ENCODE data around the gene OR52H1.
"Not testable (repeated sequence)": the region's sequence is repeated elsewhere in the genome, so short reads cannot be mapped to it uniquely, and the experiment has no call there.

OR52H1 gene

DNA sequence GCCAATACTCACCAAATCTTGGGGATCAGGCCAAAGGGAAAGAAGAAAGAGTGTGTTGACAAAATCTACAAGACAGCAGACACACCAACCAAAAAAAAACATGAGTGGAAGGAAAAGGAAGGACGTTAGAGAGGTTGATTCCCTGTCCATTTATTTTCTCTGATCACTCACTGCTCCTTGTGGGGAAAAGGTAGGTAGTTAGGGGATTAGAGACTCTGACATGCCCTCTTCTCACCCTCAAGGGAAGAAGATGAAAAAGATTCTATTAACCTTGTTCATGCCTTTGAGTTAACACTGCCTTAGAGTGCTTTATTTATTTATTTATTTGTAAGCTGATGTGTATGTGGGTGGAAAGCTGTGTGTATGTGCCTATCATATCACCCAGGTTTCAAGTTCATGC lies at the start of gene OR52H1:
Gene OR52H1, minus strand, starts transcription at position 101 of the 400 bp plus-strand sequence. CDS start 3,035 bp downstream, outside the sequence.
- no peak for DNase-seq (ENCODE audit: low read depth)

DNA sequence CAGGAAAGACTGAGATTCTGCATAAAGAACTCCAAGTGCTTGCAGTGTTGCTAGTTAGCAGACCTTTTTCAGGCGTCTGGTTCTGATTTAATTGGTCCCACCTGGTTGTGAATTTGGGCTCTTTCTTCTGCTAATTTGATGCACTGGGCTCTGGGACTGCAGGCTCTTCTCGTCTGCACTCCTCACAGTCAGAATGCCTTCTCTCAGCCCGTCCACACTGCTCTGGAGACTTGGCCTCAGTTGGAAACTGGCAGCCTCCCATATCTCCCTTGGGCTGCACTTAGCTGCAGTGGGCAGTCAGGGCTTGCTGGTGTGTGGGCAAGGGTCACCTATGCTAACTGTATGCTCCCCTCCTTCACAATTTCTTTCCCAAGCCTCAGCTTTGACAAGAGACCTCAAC lies 49.6 kb upstream of the OR52H1 start:
- DNase-seq (ENCODE audit: low read depth), result no peak

DNA sequence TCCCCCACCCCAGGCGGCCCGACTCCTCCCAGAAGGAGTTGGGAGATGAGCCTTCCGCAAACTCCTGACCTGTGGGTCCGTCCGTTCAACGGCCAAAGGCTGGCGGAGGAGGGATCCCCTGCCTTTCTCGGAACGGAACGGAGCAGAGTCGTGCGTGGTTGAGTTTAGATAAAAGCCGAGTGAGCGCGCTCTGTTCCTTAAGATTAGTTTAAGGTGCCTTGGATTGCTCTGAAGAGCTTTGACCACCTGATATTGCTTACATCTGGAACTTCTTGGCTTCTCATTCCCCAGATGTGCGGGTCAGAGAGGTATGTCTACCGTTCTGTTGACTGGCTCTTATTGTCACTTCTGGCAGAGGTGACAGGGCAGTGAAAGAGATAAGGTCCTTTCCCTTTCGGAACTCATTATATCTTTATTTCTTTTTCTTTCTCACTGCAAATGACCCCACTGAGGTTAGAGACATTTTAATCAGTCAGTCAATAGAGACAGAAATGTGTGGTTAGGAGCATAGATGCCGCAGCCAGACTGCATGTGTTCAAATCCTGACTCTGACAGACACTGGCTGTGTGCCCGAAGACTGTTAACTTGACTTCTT lies 48.4 kb upstream of the OR52H1 start, which contains the start of gene TRIM6:
Gene TRIM6, plus strand, starts transcription at position 31 of the 595 bp plus-strand sequence. Its CDS starts 261 bp downstream, at position 292.
- no peak for DNase-seq (ENCODE audit: low read depth)

DNA sequence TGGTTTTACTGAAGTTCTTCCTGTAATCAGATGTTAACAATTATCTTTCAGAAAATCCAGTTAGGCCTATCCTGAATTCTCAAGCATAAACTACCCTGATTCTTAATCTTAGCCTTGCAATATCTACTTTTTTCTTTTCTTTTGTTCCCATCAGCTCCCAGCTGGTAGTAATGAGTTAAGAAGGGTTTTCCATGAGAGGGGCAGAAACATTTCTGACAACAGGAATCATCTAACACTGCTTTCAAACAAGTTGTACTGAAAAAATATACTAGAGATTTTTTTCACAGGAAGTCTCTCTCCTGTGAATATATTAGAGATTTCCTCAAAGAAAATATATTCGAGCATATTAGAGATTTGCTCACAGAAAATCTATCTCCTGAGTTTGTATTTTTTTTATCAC lies 44.8 kb upstream of the OR52H1 start:
- DNase-seq (ENCODE audit: low read depth), result no peak

DNA sequence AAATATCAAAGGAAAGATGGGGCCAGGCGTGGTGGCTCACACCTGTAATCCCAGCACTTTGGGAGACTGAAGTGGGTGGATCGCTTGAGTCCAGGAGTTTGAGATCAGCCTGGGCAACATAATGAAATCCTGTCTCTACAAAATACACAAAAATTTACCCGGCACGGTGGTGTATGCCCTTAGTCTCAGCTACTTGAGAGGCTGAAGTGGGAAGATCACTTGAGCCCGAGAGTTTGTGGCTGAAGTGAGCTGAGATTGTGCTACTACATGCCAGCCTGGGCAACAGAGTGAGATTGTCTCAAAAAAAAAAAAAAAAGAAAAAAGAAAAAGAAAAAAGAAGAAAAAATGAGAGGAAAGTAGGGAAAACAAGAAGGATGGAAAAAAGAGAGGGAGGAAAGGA lies 44.3 kb upstream of the OR52H1 start:
- no peak for DNase-seq (ENCODE audit: low read depth)

DNA sequence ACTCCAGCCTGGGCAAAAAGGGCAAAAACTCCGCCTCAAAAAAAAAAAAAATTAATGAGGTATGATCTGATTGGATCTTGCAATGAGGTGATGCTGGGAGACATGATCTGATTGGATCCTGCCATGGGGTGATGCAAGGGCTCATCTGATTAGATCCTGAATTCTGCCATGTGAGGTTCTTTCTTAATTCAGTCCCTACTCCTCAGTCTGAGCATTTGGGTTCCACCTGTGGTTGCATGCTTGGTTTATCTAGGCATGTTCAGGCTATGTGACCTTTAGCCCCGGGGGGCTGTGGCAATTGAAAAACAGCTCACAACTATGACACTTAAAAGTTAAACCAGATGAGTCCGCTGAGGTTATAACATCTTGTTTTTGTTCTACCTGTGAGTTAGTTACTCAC lies 43.3 kb upstream of the OR52H1 start:
- no peak for DNase-seq (ENCODE audit: low read depth)

DNA sequence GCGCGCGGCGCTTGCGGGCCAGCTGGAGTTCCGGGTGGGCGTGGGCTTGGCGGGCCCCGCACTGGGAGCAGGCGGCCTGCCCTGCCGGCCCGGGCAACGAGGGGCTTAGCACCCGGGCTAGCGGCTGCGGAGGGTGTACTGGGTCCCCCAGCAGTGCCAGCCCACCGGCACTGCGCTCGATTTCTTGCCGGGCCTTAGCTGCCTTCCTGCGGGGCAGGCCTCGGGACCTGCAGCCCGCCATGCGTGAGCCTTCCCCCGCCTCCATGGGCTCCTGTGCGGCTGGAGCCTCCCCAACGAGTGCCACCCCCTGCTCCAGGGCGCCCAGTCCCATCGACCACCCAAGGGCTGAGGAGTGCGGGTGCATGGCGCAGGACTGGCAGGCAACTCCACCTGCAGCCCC lies 41.6 kb upstream of the OR52H1 start:
- not testable (repeated sequence) for DNase-seq (ENCODE audit: low read depth)

DNA sequence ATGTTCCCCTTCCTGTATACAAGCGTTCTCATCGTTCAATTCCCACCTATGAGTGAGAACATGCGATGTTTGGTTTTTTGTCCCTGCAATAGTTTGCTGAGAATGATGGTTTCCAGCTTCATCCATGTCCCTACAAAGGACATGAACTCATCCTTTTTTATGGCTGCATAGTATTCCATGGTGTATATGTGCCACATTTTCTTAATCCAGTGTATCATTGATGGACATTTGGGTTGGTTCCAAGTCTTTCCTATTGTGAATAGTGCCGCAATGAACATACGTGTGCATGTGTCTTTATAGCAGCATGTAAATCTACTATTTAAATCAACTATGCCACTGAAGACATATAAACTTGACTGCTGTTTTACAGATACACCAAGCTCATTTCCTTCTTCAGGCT lies 36.1 kb upstream of the OR52H1 start:
- not testable (repeated sequence) for DNase-seq (ENCODE audit: low read depth)

DNA sequence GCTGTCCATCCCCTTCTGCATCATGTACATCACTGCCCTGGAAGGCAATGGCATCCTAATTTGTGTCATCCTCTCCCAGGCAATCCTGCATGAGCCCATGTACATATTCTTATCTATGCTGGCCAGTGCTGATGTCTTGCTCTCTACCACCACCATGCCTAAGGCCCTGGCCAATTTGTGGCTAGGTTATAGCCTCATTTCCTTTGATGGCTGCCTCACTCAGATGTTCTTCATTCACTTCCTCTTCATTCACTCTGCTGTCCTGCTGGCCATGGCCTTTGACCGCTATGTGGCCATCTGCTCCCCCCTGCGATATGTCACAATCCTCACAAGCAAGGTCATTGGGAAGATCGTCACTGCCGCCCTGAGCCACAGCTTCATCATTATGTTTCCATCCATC lies 32.7 kb upstream of the OR52H1 start:
- no peak for DNase-seq (ENCODE audit: low read depth)

DNA sequence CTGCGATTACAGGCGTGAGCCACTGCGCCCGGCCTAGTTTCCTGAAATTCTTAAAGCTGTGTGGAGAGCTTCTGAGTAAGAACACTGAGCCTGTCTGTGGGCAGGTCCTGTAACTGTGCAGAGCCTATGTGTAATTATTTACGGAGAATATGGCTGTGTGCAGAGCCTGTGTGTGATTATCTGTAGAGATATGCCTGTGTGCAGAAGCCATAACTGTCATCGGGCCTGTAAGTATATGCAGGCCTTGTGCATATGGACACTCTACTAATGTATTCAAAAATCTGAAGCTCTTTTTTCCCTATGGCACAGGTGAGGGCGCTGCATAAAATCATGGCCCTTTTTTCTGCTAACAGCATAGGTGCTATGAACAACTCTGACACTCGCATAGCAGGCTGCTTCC lies 32.2 kb upstream of the OR52H1 start, which contains the start of gene OR52B6:
Gene OR52B6, plus strand, starts transcription at position 301 of the 400 bp plus-strand sequence. Its CDS starts 0 bp downstream, at position 301.
- no peak for DNase-seq (ENCODE audit: low read depth)

DNA sequence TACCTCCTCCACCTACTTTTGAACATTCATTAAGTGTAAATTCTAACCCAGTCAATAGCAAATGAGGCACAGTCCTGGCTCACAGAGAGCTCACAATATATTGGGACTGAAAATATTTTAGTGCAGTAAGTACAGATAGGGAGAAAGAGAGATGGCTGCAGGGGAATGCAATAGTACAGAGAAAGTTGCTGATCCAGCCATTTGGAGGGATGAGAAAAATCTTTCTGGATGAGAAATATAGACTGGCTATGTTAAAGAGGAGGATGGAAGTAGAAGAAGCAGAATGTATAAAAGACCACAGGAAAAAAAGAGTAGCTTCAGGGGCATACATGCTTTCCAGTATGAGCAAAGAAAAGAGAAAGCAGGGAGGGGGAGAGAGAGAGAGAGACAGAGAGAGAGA lies 28.8 kb upstream of the OR52H1 start:
- DNase-seq (ENCODE audit: low read depth), result no peak

DNA sequence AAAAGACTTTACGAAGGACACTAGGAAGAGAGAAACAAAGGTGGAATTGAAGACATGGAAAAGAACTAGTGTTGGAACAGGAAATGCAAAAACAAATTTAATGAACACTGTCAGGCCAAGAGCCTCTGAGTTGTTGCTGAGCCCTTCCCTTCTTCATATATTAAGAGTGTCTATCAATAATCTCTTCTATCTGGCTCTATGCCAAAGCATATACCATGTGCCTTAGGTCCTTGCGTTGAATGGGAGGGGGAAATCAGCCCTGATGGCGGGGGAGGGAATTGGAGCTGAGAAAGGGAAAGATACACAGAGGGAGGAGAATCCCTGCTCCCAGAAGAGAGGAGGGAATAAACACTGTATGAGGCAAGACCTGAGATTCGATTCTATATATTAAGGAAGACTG lies 26.8 kb upstream of the OR52H1 start:
- no peak for DNase-seq (ENCODE audit: low read depth)

DNA sequence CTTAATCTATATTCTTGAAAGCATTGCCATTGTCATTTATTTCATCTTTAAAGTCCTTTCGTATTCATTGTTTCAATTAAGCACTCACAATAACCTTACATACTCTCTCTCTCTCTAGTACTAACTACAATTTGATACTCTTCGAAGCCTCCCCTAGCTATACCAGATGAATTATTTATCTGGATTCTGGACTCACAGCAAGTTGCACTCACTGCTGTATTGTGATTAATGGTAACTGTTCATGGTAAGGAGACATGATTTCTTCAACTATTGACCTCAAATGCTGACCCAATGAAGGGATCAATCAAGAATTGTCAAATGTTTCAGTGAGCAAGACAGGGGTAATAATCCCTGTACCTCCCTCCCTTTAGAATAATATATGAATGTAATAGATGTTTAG lies 26.3 kb upstream of the OR52H1 start:
- no peak for DNase-seq (ENCODE audit: low read depth)

DNA sequence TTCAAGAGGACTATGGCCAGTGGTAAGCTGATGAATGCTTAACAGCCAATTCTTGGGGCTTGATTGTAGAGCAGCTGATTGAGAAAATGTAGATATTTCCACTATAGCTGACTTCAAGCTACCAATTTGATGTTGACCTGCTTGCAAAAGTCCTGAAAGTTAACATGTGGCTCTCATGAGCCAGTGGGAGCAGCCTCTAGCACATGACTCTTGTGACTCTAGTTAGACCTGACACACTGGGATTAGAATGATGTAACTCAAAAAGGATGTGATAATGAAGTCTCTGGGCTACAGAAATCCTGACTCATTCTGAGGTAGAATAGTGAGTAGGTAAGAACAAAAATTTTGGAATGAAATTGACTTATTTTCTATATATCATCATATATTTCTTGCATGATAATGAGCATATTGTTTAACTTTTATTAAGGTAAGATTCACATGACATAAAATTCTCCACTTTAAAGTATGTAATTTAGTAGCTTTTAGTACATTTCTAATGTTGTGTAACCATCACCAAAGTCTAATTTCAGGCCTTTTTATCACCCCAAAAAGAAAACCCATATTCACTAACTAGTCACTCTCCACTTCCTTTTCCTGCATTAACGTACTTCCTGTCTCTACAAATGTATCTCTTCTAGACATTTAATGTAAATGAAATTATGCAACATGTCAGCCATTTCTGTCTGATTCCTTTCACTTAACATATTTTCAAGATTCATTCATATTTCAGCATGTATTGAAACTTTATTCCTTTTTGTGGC lies 16.1 kb upstream of the OR52H1 start:
- no peak for DNase-seq (ENCODE audit: low read depth)

DNA sequence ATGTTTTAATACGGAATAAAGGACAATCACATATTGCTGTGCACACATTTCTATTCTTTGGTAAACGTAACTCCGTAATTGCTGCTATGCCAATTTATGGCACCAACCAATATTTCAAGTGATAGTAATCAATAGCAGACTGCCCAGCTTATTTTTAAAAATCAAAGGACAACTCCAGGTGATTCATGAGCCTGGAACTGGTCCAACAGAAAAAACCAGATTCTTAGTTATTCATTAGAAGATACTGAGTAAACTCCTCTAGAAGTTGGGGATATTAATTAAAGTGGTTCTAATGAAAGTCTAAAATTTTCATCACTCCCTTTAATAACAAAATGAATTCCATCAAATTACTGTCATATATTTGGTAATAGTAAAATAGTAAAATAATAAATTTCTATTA lies 9.4 kb upstream of the OR52H1 start:
- DNase-seq (ENCODE audit: low read depth), result no peak

DNA sequence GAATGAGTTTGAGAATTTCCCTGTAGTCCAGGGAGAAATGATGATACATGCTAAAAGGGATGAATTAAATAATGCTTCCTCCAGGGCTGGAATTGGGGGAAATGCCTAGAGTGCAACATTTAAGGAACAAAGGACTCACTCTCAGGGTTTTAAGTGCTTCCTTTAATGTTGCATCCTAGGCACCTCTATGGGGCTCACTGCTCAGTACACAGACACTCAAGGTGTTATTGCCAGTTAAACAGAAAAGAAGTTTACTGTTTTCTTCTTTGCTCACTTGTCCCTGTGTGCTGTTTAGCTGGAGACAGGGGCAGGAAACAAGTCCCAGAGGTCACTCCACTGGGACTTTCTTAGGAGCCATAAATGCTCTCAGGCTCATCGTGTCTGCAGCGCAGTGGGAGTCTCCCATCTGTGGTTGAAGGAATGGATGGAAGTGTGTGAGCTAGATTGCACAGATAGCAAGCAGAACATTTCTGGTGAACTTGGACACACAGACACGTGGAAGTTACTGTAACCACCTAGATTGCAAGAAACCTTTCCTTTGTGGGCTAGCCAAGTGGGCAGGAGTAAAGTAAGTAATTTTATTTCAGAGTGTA lies 8.4 kb upstream of the OR52H1 start:
- no peak for DNase-seq (ENCODE audit: low read depth)

DNA sequence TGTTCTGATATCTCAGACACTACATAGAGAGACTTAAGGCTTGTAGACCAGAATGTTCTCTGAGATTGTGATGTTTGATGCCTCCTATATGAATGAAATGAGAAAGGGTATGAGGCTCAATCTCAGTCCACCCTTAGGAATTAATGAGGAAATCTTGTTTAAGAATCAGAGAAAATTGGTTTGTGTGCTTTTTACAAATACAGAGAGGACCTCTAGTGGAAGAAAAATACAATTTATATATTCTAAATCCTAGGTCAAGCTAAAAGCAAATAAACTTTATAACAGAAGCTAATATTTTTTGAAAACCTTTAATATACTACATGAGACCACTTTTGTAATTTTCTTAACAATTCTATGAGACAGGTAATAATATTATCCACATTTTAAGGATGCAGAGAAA lies 5.0 kb upstream of the OR52H1 start:
- no peak for DNase-seq (ENCODE audit: low read depth)

DNA sequence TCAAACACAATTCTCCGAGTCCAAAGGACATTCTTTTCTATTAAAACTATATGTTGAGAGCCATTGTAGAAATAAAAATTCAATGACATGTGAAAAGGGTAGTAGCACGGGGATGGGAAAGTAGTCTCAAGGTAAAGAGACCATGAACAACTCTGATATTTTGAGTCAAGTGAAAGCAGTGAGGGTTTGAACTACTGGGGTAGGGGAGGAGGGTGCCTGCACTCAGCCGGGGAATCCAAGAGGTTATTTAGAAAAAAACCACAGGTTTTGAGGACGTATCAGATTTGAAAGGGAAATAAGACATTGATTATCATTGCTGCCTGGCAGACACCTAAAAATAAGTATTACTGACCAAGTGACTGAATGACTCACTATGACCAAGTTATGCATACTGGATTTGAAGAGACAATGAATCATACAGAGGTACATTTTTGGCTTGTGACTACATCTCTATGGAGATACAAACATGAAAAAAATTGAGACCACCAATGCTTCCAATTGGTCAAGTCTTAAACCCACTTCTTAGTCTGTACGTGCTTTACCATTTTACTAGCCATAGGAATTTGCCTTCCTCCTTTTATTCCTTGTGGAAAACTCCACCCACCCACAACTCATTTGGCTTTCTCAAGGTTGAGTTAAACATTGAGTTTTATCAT lies 2.2 kb upstream of the OR52H1 start:
- DNase-seq (ENCODE audit: low read depth), result no peak

DNA sequence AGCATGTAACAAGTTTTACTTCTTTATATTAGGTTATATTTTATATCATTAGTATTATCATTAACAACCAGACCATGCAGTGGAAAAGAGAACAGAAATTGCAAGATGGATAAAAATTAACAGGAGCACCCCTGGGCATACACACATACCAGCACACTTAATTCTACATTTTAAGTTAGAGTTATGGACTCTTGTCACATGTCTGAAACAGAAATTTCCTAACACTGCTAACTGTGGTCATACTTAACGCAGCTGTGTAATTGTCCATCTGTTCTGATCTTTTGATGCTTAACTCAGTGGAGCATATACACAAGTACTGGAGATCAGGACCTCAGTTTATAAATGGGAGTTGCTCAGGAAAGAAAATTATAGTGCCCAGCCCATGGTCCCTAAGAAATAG lies 358 bp downstream of the OR52H1 start:
- DNase-seq (ENCODE audit: low read depth), result no peak

DNA sequence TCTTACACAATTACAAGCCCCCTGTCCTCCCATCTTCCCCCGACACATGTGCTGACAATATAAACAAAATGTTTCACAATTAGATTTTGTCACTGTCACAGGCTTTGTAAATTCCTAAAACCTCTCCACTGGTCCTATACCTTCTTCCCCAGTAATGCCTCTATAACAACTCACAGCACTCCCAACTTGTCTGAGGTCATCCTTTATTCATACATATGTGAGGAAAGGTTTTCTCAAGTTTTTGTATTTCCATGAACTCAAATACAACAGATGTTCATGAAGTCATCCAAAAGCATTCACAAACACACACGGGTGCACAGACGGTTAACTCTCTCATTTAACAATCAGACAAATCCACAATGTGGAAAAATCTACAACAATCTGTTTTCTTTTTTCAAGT lies 1.9 kb downstream of the OR52H1 start:
- no peak for DNase-seq (ENCODE audit: low read depth)

DNA sequence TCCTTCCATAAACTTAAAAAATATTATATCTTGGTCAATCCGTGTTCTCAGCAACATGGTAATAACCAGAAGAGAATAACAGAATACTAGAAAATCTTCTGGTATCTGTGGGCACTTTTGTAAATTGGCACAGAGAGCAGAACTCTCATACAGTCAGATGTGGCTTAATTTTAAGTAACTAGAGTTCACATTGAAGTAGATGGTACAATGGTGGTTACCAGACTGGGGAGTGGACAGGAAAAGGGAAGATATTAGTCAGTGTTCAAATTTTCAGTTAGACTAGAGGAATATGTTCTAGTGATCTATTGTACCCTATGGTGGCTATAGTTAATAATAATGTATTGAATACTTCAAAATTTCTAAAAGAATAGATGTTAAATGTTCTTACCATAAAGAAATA lies 6.9 kb downstream of the OR52H1 start:
- DNase-seq (ENCODE audit: low read depth), result no peak

DNA sequence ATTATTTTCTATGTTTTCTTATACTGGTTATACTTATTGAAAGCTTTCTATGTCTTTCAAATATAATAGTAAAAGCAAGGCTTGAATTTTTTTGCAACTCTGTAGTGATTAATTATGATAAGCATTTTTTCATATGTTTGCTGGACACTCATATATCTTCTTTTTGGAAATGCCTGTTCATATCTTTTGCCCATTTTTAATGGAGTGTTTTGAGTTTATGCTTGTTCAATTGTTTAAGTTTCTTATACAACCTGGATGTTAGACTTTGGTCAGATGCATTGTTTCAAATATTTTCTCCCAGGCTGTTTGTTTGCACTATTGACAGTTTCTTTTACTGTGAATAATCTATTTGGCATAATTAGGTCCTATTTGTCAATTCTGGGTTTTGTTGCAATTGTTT lies 11.9 kb downstream of the OR52H1 start:
- no peak for DNase-seq (ENCODE audit: low read depth)

DNA sequence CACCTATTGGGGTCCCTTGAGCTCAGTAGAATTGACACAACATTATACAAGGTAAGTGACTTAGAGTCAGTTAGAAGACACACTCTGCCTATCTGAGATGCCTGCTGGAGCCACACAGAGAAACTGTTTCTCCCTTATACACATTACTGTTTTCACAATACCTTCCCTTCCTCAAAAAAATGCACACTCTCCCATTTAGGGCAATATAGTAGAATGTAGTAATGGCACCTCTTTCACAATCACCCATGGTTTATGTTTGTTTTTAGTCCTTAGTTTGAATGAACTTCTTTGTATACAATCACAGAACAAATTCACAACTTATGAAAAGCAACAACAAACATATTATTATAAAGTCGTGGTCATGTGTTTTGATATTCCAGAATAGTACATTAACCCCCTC lies 14.3 kb downstream of the OR52H1 start:
- DNase-seq (ENCODE audit: low read depth), result no peak

Measured in activated T-cell treated with anti-CD3 and anti-CD28 coated beads for 48 hours (primary cell).